WI38 (cell line): ENCODE data around the gene C10orf90.

Experiments used
- H3K4me3 ChIP-seq: 2 replicates; pipeline ENCODE4 v1.5.1; 2011; ENCODE audit warnings: low read depth, mild to moderate bottlenecking, control low read depth, low read length
- TF ChIP-seq, protein P1 (sequence below): IDR thresholded peaks from 2 replicates; pipeline ENCODE4 v1.5.1; 2012; ENCODE audit warnings: low read depth, mild to moderate bottlenecking, control low read depth, low read length

C10orf90 gene

DNA sequence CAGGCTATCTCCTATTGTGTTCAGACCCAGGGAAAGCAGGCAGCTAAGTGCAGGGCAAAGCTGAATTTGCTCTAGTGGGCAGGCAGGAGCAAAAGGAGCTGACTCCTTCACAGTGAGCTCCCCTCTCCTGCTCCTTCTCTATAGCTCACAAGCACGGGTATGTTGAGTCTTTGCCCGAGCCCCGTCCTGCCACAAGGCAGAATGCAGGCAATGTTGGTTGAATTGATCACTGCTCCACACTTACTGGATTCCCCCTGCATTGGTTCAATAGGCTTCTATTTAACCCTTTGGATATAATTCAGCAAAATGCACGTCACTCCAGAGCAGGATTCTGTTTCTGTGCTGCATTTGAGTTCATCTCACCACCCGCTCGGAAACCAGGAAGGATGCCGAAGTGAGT lies 16.2 kb upstream of the C10orf90 start:
- no peak overlapping the region for H3K4me3 ChIP-seq
- TF ChIP-seq, protein P1, sequence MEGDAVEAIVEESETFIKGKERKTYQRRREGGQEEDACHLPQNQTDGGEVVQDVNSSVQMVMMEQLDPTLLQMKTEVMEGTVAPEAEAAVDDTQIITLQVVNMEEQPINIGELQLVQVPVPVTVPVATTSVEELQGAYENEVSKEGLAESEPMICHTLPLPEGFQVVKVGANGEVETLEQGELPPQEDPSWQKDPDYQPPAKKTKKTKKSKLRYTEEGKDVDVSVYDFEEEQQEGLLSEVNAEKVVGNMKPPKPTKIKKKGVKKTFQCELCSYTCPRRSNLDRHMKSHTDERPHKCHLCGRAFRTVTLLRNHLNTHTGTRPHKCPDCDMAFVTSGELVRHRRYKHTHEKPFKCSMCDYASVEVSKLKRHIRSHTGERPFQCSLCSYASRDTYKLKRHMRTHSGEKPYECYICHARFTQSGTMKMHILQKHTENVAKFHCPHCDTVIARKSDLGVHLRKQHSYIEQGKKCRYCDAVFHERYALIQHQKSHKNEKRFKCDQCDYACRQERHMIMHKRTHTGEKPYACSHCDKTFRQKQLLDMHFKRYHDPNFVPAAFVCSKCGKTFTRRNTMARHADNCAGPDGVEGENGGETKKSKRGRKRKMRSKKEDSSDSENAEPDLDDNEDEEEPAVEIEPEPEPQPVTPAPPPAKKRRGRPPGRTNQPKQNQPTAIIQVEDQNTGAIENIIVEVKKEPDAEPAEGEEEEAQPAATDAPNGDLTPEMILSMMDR: no peak

DNA sequence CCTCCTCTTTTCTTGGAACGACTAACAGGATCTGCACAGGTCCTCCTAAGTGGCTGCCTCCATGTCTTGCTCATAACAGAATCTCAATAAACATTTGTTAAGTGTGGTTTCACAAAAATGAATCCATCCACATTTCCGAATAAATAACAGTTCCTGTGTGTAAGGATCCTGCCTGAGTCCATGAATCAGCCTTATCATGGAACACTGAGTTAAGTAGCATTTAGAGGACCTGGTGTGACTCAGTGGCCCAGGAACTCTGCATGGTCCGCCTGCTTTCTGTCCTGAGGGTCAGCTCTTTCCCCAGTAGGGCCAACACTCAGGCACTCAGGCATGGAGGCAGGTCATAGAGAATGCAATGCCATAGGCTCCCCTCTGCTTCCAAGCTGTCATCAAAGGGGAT lies 15.8 kb upstream of the C10orf90 start:
- TF ChIP-seq, protein P1: no peak
- H3K4me3 ChIP-seq: no peak overlapping the region

DNA sequence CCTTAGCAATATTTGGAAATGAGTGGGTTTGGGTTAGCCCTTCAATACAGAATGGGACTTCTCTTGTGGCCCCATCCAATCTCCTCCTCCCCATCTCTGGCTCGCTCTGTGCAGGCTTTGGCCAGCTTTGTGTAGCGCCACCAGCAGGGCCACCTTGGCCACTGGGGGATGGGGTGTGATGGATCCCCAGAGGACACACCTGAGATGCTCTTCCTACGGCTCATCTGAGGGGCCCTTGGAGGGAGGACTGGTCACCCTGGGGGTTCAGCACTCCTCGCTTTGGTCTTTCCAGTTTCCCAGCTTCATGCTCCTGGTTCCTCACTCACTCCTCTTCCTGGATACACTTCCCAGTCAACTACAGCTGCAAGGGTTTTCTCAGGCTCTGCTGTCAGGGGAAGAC lies 15.3 kb upstream of the C10orf90 start:
- no peak overlapping the region for H3K4me3 ChIP-seq
- TF ChIP-seq, protein P1: no peak

DNA sequence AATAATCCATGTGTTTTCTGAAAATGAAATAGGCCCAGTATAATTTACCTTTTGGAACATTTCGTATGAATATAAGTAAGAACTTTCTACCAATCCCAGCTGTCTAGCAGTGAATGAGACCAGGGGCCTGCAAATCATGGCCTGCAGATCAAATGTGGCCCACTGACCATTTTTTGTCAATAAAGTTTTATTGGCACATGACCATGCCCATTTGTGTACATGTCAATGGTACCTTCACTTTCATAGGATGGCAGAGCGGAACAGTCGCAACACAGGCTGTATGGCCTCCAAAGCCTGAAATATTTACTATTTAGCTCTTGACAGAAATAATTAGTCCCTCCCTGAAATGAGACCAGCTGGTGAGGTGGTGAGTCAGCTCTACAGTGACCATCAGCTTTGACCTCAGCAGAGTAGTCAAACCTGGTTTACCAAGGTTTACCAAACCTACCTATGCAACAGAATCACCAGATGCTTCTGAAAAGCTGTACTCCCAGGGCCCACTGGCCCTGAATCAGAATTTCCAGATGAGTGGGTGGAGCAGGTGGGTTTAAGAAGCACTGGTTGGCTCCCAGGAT lies 13.8 kb upstream of the C10orf90 start:
- TF ChIP-seq, protein P1: no peak
- H3K4me3 ChIP-seq: no peak overlapping the region

DNA sequence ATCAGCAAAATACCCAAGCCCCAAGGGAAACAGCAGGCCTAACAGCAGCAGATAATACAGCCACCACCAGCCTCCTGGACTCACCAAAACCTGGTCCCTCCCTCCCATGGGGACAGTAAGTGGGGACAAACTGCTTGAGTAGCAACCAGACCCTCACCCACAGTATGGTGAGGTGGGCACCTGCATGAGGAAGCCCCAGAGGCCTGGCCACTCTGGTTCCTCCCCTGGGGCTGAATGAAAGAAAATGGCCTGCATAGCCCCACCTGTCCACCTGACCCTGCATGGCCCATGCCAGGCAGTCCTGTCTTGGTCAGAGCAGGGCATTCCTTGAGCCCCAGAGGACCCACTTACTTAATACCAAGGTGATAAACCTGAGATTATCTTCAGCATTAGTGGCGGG lies 13.0 kb upstream of the C10orf90 start:
- no peak overlapping the region for H3K4me3 ChIP-seq
- TF ChIP-seq, protein P1: no peak

DNA sequence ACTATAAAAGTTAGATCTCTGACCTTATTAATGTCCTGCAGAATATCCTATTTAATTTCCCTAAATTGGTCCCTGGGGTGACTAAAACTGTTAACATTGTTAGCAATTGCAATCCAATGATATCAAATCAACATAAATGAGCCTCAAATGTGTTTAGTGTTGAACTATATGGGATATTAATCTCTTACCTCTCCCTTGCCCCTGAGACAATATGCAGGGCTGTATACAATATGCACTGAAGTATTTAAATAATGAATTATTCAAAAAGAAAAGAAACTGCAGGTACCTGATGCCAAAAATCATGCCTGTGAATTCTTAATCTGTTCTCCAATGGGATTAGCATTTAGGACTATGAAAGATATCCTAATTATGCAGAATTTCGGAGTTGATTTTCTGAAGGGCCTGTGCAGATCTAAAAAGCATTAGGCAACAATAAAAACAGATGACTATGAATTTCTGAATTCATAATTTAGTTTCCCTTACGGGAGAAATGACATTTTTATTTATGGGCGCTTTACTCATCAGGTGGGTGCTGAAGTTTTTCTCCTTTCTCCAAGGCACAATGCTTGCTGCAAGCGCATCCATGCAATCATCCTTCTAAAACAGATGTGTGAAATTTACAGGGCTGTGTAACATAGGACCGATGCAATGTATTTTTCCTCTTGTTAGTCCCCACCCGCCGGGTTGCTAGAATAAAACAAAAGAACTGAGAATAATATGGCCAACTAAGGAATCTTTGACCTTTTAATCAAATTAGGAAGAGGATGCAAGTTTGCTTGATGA lies 5.4 kb upstream of the C10orf90 start:
- TF ChIP-seq, protein P1: no peak
- H3K4me3 ChIP-seq: no peak overlapping the region

DNA sequence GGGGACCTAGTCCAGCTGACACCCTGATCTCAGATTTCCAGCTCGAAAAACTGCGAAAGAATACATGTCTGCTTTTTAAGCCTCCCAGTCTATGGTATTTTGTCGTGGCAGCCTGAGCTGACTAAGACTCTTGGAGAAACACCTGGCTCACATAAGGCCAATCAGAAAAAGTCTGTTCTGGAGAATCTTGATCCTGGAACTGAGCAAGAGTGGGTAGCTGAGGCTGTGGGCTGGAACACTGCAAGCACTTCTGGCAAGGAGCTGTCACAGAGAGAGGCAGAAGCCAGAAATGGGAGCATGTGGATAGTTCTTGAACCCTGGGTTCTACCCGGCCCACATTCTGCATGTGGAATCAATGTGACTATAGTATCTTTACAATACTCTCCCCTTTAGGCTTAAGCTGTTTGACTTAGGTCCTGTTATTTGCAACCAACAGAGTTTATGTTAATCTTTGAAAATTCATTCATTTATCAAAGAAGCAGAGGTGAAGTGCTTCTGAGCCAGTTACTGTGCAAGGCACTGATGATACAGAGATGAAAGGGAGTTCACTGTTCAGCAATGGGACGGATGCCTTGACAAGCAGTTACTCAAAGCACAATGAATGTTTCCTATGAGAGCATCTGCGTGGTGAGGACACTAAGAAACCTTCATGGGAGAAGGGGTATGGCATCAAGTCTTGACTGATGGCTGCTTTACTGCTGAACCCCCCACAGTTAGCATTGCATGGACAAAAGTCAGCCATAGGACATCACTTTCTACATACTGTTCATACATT lies 4.4 kb upstream of the C10orf90 start:
- TF ChIP-seq, protein P1: no peak

More for the DNA sequence above, 4.4 kb upstream of the C10orf90 start:
- H3K4me3 ChIP-seq: no peak overlapping the region
